NCI-H2081 treated with DMSO at 0.1 percent for 48 hours (cell line): Measurements from ENCODE around the gene NHERF2.

ENCODE experiments used
- DNase-seq: peaks from one replicate; lab custom pipeline; 2025; lab: John Stamatoyannopoulos, UW

Gene NHERF2

DNA sequence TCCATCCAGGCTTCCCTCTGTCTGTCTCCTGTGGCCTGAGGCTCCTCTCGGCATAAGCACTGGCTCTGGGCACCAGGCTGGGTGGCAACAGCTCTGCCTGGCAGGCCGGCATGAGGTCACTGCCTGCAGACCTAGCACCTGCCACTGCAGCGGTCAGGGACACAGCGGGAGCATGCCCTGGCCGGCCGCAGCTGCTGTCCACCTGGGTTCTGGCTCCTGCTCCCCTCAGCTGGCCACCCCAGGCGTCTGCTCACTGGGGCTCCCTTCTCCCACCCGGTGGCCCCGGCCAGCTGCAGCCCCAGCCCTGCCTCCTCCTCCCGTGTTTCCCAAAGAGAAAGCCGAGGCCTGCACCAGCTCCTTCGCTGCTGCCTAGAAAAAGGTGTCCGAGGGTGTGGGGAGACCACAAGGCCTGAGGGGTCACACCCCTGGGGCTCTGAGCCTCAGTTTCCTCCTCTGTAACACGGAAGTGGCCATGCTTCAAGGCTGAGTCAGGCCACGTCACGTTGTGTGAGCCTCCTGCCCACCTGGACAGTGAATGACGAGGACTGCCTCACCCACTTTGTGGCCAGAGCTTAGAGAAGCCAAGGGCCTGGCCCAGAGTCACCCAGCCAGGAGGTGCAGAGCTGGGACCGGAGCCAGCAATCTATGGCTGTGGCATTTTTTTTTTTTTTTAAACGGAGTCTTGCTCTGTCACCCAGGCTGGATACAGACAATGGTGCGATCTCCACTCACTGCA lies 14.3 kb downstream of the NHERF2 start:
- no peak for DNase-seq

GRCh38 chr16:2042171-2042985 lies 15.7 kb downstream of the NHERF2 start:
- no peak for DNase-seq

- DNase-seq = no peak
Measured at GRCh38 chr16:2042986-2043666, 16.4 kb downstream of the NHERF2 start.

- no peak for DNase-seq
Measured at GRCh38 chr16:2043667-2044451, 17.2 kb downstream of the NHERF2 start.

DNA sequence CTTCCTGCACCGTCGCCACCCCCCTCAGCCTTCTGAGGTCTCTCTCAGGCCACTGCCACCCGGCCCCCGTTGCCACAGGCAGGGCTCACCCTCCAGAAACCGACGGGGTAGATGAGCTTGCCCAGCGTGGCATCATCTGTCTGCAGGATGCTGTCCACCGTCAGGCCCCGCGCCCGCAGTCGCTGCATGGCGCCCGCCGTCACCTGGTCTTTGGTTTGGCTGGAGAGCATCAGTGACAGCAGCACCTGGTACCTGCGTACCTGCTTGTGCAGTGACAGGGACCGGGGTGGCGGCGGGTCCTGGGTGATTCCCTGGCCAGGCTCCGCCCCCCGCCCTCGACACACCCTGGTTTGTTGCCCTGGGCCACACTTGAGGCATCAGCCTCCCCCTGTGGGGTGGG lies 17.8 kb downstream of the NHERF2 start:
- no peak for DNase-seq

DNA sequence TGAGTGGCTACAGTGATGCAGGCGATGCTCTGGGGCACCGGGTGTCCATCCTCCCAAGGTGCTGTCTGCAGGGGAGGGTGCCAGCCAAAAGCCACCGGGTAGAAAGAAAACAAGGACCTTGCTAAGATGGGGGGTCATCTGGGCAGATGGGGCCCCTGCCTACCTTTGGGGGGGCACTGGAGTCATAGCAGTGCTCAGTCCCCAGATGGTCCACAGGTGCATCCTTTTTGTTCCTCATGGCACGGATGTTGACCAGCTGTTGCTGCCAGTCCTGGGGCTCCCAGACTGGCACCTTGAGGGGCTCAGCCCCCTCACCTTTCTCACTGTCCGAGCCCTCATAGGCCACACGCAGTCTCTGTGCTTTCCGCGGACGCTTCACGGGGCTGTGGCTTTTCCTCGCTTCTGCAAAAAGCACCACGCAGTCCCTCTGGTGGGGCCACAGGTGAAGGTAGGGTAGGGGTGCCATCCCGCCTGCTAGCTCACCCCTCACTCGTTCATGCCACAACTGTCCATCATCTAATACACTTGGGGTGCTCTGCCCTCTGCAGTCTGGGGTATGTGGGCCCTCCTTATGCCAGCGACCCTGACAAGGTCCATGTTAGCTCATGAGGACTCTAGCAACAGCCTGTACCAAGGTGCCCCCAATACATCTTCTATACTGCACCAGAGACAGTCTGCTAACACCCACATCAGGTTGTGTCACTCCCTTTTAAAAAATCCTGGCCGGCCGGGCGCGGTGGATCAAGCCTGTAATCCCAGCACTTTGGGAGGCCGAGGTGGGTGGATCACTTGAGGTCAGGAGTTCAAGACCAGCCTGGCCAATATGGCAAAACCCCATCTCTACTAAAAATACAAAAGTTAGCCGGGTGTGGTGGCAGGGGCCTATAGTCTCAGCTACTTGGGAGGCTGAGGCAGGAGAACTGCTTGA lies 19.5 kb downstream of the NHERF2 start:
- DNase-seq = no peak

DNA sequence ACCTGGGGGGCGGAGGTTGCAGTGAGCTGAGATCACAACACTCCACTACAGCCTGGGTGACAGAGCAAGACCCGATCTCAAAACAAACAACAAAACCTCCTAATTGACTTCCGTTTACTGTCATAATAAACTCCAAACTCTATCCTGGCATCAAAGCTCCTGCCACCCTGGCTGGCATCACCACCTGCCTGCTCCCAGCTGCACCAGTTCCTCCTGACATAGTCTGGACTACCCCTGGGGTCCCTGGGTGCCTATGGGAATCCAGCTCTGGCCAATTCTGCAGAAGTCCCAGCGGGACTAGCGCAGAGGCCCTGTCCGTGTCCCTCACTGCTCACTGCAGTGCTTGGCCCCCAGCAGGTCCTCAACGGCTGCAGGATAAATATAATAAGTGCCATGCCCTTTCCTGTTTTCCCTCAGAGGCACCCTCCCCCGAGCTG lies 20.2 kb downstream of the NHERF2 start:
- no peak for DNase-seq

DNA sequence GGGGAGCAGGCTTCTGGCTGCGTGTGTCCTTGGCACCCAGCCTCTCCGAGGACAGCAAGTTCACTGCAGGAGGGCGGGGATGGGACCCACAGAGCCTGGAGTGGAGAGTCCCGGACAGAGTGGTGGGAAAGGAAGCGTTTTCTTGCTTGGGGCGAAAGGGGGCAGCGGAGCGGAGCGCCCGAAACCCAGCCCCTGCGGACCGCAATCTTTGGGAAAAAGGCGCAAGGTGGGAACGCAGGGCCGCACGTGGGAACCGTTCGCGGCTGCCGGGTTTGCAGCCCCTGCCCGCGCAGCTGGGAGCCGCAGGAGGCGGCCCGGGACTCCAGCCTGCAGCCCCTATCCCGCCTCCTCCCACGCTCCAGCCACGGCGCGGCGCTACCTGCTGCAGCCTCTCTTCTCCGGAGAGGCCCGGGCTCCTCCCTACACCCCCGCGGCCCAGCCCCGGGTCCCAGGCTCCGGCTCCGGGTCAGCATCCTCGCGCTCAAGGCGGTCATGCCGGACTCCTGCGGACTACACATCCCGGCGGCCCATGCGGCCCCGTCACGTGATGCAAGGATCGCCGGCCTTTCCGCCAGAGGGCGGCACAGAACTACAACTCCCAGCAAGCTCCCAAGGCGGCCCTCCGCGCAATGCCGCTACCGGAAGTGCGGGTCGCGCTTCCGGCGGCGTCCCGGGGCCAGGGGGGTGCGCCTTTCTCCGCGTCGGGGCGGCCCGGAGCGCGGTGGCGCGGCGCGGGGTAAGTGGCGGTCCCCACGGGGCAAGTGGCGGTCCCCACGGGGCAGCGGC lies 20.8 kb downstream of the NHERF2 start, which contains the start of the genes NTHL1 and TSC2:
NTHL1 (minus strand) TSS at position 505 of the 786 bp plus-strand sequence; CDS start at position 494, 11 bp downstream.
TSC2 (plus strand) TSS at position 656 of the 786 bp plus-strand sequence. CDS start 631 bp downstream, outside the sequence.
- peak; percentile 78 for DNase-seq

DNA sequence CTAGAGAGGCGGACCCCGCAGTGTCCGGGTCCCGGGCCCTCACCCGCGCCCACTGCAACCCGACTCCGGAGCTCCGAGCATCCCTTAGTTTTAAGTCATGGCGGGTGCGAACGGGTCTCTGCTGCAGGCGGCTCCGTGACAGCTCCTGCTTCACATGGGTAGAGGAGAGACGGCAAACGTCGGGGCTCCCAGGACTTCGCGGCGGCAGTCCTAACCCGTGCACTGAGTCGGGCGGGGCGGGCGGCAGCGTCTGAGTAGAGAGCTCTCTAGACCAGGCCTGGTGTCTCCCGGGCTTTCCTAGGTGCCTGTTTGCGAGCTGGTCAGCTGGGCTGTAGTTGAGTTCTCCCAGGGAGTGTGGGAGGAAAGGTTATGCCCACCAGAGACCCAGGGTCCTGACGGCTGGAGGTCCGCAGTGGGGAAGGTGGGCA lies 21.4 kb downstream of the NHERF2 start:
- DNase-seq = no peak

DNA sequence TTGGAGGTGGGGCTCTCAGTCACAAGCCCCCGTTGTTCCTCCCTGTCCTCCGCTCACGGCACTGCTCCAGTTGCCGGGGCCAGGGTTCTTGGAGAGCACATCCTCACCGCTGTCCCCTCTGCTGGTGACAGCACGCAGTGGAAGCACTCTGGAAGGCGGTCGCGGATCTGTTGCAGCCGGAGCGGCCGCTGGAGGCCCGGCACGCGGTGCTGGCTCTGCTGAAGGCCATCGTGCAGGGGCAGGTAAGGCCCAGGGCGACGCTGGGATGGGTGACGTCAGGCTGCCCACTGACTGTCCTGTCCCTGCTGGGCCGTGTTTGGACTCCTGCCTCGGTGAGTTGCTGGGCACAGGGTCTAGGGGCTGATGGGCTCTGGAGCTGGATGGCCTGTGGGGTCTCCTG lies 26.5 kb downstream of the NHERF2 start:
- DNase-seq = no peak

DNA sequence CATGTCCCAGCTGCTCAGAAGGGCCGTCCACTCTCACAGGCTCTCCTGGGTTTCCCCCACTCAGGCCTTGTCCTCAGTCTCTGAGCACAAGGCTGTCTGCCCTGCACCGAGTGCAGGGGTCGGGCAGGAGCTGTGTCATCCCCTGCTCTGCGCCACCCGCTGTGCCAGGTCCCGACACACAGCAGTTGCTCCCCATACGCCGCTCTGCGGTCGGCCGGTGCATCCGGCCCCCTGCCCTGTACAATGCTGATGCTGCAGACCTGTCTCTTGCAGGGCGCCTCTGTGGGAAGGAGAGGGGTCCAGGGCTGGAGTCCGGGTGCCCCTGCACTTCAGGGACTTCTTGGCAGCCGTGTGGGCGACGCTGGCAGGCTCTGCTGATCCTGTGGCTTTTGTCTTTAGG lies 27.2 kb downstream of the NHERF2 start:
- no peak for DNase-seq

DNA sequence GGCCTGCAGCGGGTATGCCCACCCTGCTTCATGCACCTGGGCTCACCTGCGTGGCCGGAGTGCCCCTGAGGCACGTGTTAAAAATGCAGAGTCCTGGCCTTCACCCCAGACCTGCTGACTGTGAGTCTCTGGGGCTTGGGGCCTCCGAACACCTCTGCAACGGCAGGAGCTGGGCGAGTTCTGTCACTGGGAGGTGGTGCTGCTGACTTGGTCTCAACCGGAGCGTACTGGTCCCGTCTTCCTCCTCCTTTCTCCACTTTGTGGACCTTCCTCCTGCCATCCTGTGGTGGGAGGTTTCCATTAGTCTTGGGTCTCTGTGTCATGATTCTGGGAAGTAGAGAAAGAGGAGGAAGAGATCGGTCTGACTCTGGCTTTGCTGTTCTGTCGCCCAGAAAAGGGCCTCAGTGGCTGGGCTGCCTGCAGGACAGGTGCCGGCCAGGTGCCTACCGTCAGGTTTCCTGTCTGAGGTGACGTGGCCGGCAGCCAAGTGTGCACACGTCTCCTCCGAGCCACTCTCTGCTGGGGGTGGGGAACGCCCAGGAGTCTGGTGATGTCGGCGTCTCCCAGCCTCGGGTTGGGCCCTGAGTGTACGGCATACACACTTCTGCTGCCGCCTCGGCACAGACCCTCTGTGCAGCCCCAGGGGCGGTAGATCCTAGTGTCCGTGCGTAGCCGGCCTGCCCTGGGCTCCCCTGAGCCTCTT lies 28.0 kb downstream of the NHERF2 start:
- no peak for DNase-seq

DNA sequence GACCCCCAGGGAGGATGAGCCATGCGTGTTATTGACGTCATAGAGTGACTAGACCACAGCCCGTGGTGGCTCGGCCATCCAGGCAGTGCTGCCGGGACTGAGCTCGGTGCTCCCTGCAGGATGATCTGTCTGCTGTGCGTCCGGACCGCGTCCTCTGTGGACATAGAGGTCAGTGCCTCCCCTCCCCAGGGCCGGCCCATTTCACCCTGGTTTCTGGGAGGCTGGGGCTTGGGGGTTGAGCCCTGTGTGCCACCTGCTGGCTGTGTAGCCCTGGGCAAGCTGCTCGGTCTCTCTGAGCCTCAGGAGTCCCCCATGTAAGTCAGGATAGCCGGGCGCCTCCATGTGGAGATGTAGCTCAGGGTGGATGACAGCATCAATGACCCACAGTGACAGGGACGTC lies 29.4 kb downstream of the NHERF2 start:
- DNase-seq = no peak

GRCh38 chr16:2056681-2057407 lies 30.1 kb downstream of the NHERF2 start:
- DNase-seq = no peak

GRCh38 chr16:2057438-2057837 lies 30.7 kb downstream of the NHERF2 start:
- no peak for DNase-seq

DNA sequence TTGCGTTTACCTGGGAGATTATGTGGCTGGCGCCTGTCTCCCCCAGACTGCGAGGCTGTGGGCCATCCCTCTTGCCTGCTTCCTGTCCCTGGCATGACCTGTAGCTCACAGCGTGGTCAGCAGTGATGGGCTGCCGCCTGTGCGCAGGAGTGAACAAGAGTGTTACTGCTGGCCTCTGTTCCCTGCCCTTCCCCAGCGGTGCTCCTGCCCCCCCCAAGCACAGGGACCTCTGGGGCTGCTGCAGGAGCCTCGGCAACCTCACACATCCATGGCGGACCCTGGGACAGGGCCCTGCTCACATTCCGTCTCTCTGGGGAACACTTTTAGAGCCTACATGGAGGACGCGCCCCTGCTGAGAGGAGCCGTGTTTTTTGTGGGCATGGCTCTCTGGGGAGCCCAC lies 31.7 kb downstream of the NHERF2 start:
- no peak for DNase-seq

GRCh38 chr16:2058872-2059271 lies 32.2 kb downstream of the NHERF2 start:
- DNase-seq = no peak

- no peak for DNase-seq
Measured at GRCh38 chr16:2060346-2060745, 33.6 kb downstream of the NHERF2 start.
